Loucy (cell line): ENCODE measurements around the gene AP5B1.

ENCODE experiments used
- H2AFZ ChIP-seq: fragments of 200-600 bp; sonication (generic); 2 replicates; pipeline ENCODE4 v1.6.0; 2016; ENCODE audit warnings: antibody characterized with exemption, mild to moderate bottlenecking, low read length, moderate library complexity
- H3F3A ChIP-seq: fragments of 200-600 bp; 2 replicates; pipeline ENCODE4 v1.6.0; 2016; ENCODE audit warnings: antibody characterized with exemption, low read depth, mild to moderate bottlenecking
- H3K27me3 ChIP-seq: fragments of 200-600 bp; sonication (generic); 2 replicates; pipeline ENCODE4 v1.6.1; 2014; ENCODE audit warnings: low read length, mild to moderate bottlenecking; ENCODE audit not compliant: insufficient read depth, poor library complexity, severe bottlenecking
- H3K36me3 ChIP-seq: fragments of 200-600 bp; sonication (generic); 2 replicates; pipeline ENCODE4 v1.6.1; 2016; ENCODE audit warnings: low read length; ENCODE audit not compliant: insufficient read depth
- H3K4me1 ChIP-seq: fragments of 200-600 bp; sonication (generic); 2 replicates; pipeline ENCODE4 v1.5.1; 2014; ENCODE audit warnings: low read length, mild to moderate bottlenecking; ENCODE audit not compliant: insufficient read depth, poor library complexity, severe bottlenecking
- H3K4me2 ChIP-seq: fragments of 200-600 bp; sonication (generic); 2 replicates; pipeline ENCODE4 v1.6.0; 2014; ENCODE audit warnings: antibody characterized with exemption, low read length, low read depth, mild to moderate bottlenecking; ENCODE audit not compliant: poor library complexity, severe bottlenecking
- H3K4me3 ChIP-seq: fragments of 200-600 bp; sonication (generic); 2 replicates; pipeline ENCODE4 v1.5.1; 2014; ENCODE audit warnings: low read length, mild to moderate bottlenecking, mixed read lengths; ENCODE audit not compliant: poor library complexity, severe bottlenecking
- H3K79me2 ChIP-seq: fragments of 200-600 bp; sonication (generic); 2 replicates; pipeline ENCODE4 v1.6.1; 2014; ENCODE audit warnings: low read length; ENCODE audit not compliant: insufficient read depth
- H3K9ac ChIP-seq: fragments of 200-600 bp; sonication (generic); 2 replicates; pipeline ENCODE4 v1.6.0; 2014; ENCODE audit warnings: mild to moderate bottlenecking, low read depth, low read length, moderate library complexity; ENCODE audit not compliant: poor library complexity, severe bottlenecking
- H3K9me2 ChIP-seq: fragments of 200-600 bp; sonication (generic); replicated peaks from 2 replicates; pipeline ENCODE4 v1.6.1; 2016; ENCODE audit warnings: low read depth, low read length, mixed read lengths
- H3K9me3 ChIP-seq: fragments of 200-600 bp; sonication (generic); 2 replicates; pipeline ENCODE4 v1.6.1; 2014; ENCODE audit warnings: mild to moderate bottlenecking, antibody characterized with exemption, low read length, low read depth; ENCODE audit not compliant: insufficient read depth
- H4K20me1 ChIP-seq: fragments of 200-600 bp; sonication (generic); 2 replicates; pipeline ENCODE4 v1.6.0; 2014; ENCODE audit warnings: antibody characterized with exemption, low read length, mild to moderate bottlenecking; ENCODE audit not compliant: insufficient read depth, poor library complexity, severe bottlenecking
- CTCF ChIP-seq: fragments of 200-600 bp; sonication (generic); conservative IDR thresholded peaks from 2 replicates; pipeline ENCODE4 v1.5.1; 2014; ENCODE audit warnings: mild to moderate bottlenecking, antibody characterized with exemption, low read length
- EZH2phosphoT487 ChIP-seq: fragments of 200-600 bp; IDR thresholded peaks from 2 replicates; pipeline ENCODE4 v1.6.1; 2018; ENCODE audit warnings: antibody characterized with exemption, mild to moderate bottlenecking, moderate library complexity, borderline replicate concordance

Gene AP5B1

GRCh38 chr11:65817312-65817834 lies 36.6 kb upstream of the AP5B1 start:
- peaks cover 4% of the 10 kb centered on the region; the same call in 1 of the 2 replicates for H3F3A ChIP-seq
- peak overlapping the region; percentile 87 for H2AFZ ChIP-seq
- no peak for TF ChIP-seq EZH2phosphoT487
- no peak for TF ChIP-seq CTCF
- H3K27me3 ChIP-seq = no peaks in the 10 kb centered on the region
- H3K79me2 ChIP-seq = peaks cover 13% of the 10 kb centered on the region; the same call in 1 of the 2 replicates
- H3K9me3 ChIP-seq = no peaks in the 10 kb centered on the region
- peak overlapping the region; percentile 77 for H3K4me3 ChIP-seq
- H3K36me3 ChIP-seq = no peaks in the 10 kb centered on the region
- peak overlapping the region; percentile 87 for H3K4me2 ChIP-seq
- H3K9me2 ChIP-seq = no peaks in the 10 kb centered on the region
- peaks cover 13% of the 10 kb centered on the region for H3K4me1 ChIP-seq
- H3K9ac ChIP-seq = peak overlapping the region; percentile 77
- no peaks in the 10 kb centered on the region for H4K20me1 ChIP-seq

- Histone ChIP-seq H3F3A (peaks cover 4% of the 10 kb centered on the region; the same call in 1 of the 2 replicates), H3K9me3 (no peaks in the 10 kb centered on the region), H4K20me1 (no peaks in the 10 kb centered on the region), H3K79me2 (peaks cover 13% of the 10 kb centered on the region; the same call in 1 of the 2 replicates), H2AFZ (no peak overlapping the region), H3K4me3 (peak overlapping the region; percentile 77), H3K27me3 (no peaks in the 10 kb centered on the region), H3K4me2 (peak overlapping the region; percentile 87), H3K4me1 (peaks cover 13% of the 10 kb centered on the region), H3K9ac (no peak overlapping the region), H3K9me2 (no peaks in the 10 kb centered on the region), H3K36me3 (no peaks in the 10 kb centered on the region)
- no peak for TF ChIP-seq CTCF
- no peak for TF ChIP-seq EZH2phosphoT487
These were observed 35.9 kb upstream of the AP5B1 start for GRCh38 chr11:65816696-65817095.

GRCh38 chr11:65814986-65815565 lies 34.3 kb upstream of the AP5B1 start:
- H3K9me2 ChIP-seq = no peaks in the 10 kb centered on the region
- TF ChIP-seq CTCF (no peak), EZH2phosphoT487 (no peak)

More at GRCh38 chr11:65814986-65815565, 34.3 kb upstream of the AP5B1 start:
- Histone ChIP-seq H3K9ac (no peak overlapping the region), H3F3A (peaks cover 4% of the 10 kb centered on the region; the same call in 1 of the 2 replicates), H3K9me3 (no peaks in the 10 kb centered on the region), H4K20me1 (no peaks in the 10 kb centered on the region), H3K4me2 (no peak overlapping the region), H3K79me2 (peaks cover 13% of the 10 kb centered on the region; the same call in 1 of the 2 replicates), H3K27me3 (no peaks in the 10 kb centered on the region), H2AFZ (no peak overlapping the region), H3K4me3 (no peak overlapping the region), H3K36me3 (no peaks in the 10 kb centered on the region), H3K4me1 (peaks cover 13% of the 10 kb centered on the region)
